ENCODE data around the gene LRIG1.

The LRIG1 gene

GRCh38 chr3:66485291-66485968 is 15.4 kb downstream of the LRIG1 start:
- Histone ChIP-seq H3K36me3 (ENCODE audit: insufficient read depth, low read length) (no peaks in the 10 kb centered on the region), H3K9ac (ENCODE audit: low read length) (peak overlapping the region; percentile 19), H3K4me1 (ENCODE audit: insufficient read depth, low read length) (peaks cover 98% of the 10 kb centered on the region), H3K4me3 (ENCODE audit: low read depth in 1 of 2, low read length in 2 of 2) (peak overlapping the region in 1 of 2 donors; percentile 6), H3K27ac (ENCODE audit: low read depth, low read length) (peak overlapping the region; percentile 88), H3K27me3 (ENCODE audit: control insufficient read depth in 1 of 2, insufficient read depth in 2 of 2, low read length in 2 of 2) (no peaks in the 10 kb centered on the region), H3K9me3 (ENCODE audit: low read length) (no peaks in the 10 kb centered on the region)

GRCh38 chr3:66484106-66484844 is 16.5 kb downstream of the LRIG1 start:
- peak overlapping the region; percentile 52 for H3K9ac ChIP-seq (ENCODE audit: low read length)
- no peaks in the 10 kb centered on the region for H3K9me3 ChIP-seq (ENCODE audit: low read length)
- peaks cover 98% of the 10 kb centered on the region for H3K4me1 ChIP-seq (ENCODE audit: insufficient read depth, low read length)
- H3K36me3 ChIP-seq (ENCODE audit: insufficient read depth, low read length): no peaks in the 10 kb centered on the region
- H3K4me3 ChIP-seq (ENCODE audit: low read depth in 1 of 2, low read length in 2 of 2): peak overlapping the region in 1 of 2 donors; percentile 20
- H3K27me3 ChIP-seq (ENCODE audit: control insufficient read depth in 1 of 2, insufficient read depth in 2 of 2, low read length in 2 of 2): no peaks in the 10 kb centered on the region
- peak overlapping the region; percentile 88 for H3K27ac ChIP-seq (ENCODE audit: low read depth, low read length)

GRCh38 chr3:66483409-66483906 is 17.4 kb downstream of the LRIG1 start:
- Histone ChIP-seq H3K9me3 (ENCODE audit: low read length) (no peaks in the 10 kb centered on the region), H3K27ac (ENCODE audit: low read depth, low read length) (peak overlapping the region; percentile 88), H3K27me3 (ENCODE audit: control insufficient read depth in 1 of 2, insufficient read depth in 2 of 2, low read length in 2 of 2) (no peaks in the 10 kb centered on the region), H3K36me3 (ENCODE audit: insufficient read depth, low read length) (no peaks in the 10 kb centered on the region), H3K4me3 (ENCODE audit: low read depth in 1 of 2, low read length in 2 of 2) (peak overlapping the region in 1 of 2 donors; percentile 20), H3K4me1 (ENCODE audit: insufficient read depth, low read length) (peaks cover 97% of the 10 kb centered on the region), H3K9ac (ENCODE audit: low read length) (peak overlapping the region; percentile 52)

- H3K4me1 ChIP-seq (ENCODE audit: insufficient read depth, low read length): peaks cover 97% of the 10 kb centered on the region
- no peaks in the 10 kb centered on the region for H3K36me3 ChIP-seq (ENCODE audit: insufficient read depth, low read length)
- H3K27ac ChIP-seq (ENCODE audit: low read depth, low read length): peak overlapping the region; percentile 88
- peak overlapping the region in 1 of 2 donors; percentile 20 for H3K4me3 ChIP-seq (ENCODE audit: low read depth in 1 of 2, low read length in 2 of 2)
- H3K9me3 ChIP-seq (ENCODE audit: low read length): no peaks in the 10 kb centered on the region
- H3K9ac ChIP-seq (ENCODE audit: low read length): peak overlapping the region; percentile 52
- no peaks in the 10 kb centered on the region for H3K27me3 ChIP-seq (ENCODE audit: control insufficient read depth in 1 of 2, insufficient read depth in 2 of 2, low read length in 2 of 2)
These were observed 17.8 kb downstream of the LRIG1 start for GRCh38 chr3:66483006-66483405.

DNA sequence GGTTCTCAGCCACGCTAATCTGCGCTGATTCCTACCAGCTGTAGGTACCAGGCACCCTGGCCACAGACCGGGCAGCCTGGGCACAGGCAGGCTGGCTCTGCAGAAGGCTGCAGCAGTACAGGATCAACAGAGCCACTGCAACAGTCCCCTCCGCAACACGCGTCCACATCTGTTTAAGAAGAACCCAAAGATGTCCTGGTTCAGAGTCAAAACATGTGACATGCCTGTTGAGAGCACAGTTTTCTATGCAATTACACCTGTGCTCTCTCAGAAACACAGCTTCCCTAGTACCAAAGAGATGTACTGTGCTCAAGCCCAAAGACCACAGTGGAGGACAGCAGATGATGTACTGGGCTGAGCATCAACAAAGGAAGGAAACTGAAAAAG is 18.8 kb downstream of the LRIG1 start:
- no peak overlapping the region for H3K4me3 ChIP-seq (ENCODE audit: low read depth in 1 of 2, low read length in 2 of 2)
- H3K4me1 ChIP-seq (ENCODE audit: insufficient read depth, low read length): peaks cover 98% of the 10 kb centered on the region
- no peaks in the 10 kb centered on the region for H3K9me3 ChIP-seq (ENCODE audit: low read length)
- H3K9ac ChIP-seq (ENCODE audit: low read length): peak overlapping the region; percentile 27
- peak overlapping the region; percentile 88 for H3K27ac ChIP-seq (ENCODE audit: low read depth, low read length)
- no peaks in the 10 kb centered on the region for H3K27me3 ChIP-seq (ENCODE audit: control insufficient read depth in 1 of 2, insufficient read depth in 2 of 2, low read length in 2 of 2)
- no peaks in the 10 kb centered on the region for H3K36me3 ChIP-seq (ENCODE audit: insufficient read depth, low read length)

DNA sequence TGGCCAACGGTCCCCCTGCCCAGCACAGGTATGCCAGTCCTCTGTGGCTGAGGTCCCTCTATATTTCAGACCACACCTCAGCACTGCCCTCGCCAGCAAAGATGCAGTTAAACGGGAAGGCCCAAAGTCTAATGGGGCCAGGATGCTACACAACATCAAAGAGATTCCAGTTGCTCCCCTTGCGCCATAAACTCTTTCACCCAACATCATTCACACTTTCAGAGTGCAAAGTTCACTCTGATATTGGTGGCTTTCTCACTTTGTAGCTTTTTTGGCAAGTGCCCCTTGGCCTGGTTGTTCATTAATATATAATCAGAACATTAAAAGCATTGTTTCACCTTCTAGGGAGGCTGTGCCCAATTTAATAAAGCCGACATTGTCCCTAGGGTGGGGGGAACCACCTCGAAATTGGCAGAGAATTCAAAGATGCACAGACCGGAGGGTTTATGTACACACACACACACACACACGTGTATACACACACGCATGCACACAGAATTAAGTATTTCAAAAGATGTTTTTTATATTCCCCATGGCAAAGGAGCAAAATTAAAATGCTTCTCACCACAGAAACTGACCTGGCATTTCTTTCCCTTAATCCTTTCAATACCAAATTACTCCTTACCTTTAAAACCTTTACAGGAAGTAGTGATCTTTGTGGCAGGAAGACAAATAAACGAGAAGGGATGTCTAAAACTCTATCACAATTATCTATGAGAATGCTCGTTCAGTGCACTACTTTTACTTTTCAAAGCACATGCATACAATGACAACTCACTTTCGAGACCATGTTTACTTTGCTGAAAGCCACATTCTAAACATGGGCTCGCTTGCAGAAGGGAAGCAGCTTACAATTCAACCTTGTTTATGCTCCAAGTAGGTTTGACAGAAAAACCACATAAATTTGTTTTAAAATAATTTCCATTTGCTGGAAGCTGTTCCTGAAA is 19.5 kb downstream of the LRIG1 start:
- Histone ChIP-seq H3K27me3 (ENCODE audit: control insufficient read depth in 1 of 2, insufficient read depth in 2 of 2, low read length in 2 of 2) (no peaks in the 10 kb centered on the region), H3K9ac (ENCODE audit: low read length) (peak overlapping the region; percentile 27), H3K27ac (ENCODE audit: low read depth, low read length) (peak overlapping the region; percentile 88), H3K4me3 (ENCODE audit: low read depth in 1 of 2, low read length in 2 of 2) (no peak overlapping the region), H3K9me3 (ENCODE audit: low read length) (no peaks in the 10 kb centered on the region), H3K36me3 (ENCODE audit: insufficient read depth, low read length) (no peaks in the 10 kb centered on the region), H3K4me1 (ENCODE audit: insufficient read depth, low read length) (peaks cover 98% of the 10 kb centered on the region)

DNA sequence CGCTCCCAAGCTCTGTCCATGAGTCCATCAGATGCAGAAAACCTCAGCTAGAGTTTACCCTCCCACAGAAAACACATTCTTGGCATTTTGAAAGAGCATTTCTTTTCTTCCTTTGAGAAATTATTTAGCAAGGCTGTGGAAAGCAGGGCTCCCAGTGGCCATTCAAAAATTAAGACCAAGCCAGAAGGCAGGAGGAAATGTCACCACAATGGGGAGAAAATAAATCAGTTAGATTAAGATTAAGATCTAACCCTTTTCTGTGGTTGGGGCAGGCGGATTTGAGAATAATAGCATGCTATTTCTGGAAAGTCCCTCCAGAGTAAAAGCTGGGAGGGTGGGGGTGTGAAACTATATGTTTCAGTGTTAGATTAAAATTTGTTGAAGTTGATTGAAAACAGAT is 20.2 kb downstream of the LRIG1 start:
- no peak overlapping the region for H3K9ac ChIP-seq (ENCODE audit: low read length)
- peaks cover 98% of the 10 kb centered on the region for H3K4me1 ChIP-seq (ENCODE audit: insufficient read depth, low read length)
- no peaks in the 10 kb centered on the region for H3K27me3 ChIP-seq (ENCODE audit: control insufficient read depth in 1 of 2, insufficient read depth in 2 of 2, low read length in 2 of 2)
- H3K36me3 ChIP-seq (ENCODE audit: insufficient read depth, low read length): no peaks in the 10 kb centered on the region
- no peak overlapping the region for H3K4me3 ChIP-seq (ENCODE audit: low read depth in 1 of 2, low read length in 2 of 2)
- peak overlapping the region; percentile 88 for H3K27ac ChIP-seq (ENCODE audit: low read depth, low read length)
- no peaks in the 10 kb centered on the region for H3K9me3 ChIP-seq (ENCODE audit: low read length)

GRCh38 chr3:66479532-66479947 is 21.3 kb downstream of the LRIG1 start:
- Histone ChIP-seq H3K9ac (ENCODE audit: low read length) (no peak overlapping the region), H3K9me3 (ENCODE audit: low read length) (no peaks in the 10 kb centered on the region), H3K36me3 (ENCODE audit: insufficient read depth, low read length) (no peaks in the 10 kb centered on the region), H3K4me3 (ENCODE audit: low read depth in 1 of 2, low read length in 2 of 2) (no peak overlapping the region), H3K27me3 (ENCODE audit: control insufficient read depth in 1 of 2, insufficient read depth in 2 of 2, low read length in 2 of 2) (no peaks in the 10 kb centered on the region), H3K4me1 (ENCODE audit: insufficient read depth, low read length) (peaks cover 98% of the 10 kb centered on the region), H3K27ac (ENCODE audit: low read depth, low read length) (peak overlapping the region; percentile 27)

- Histone ChIP-seq H3K4me1 (ENCODE audit: insufficient read depth, low read length) (peaks cover 97% of the 10 kb centered on the region), H3K27ac (ENCODE audit: low read depth, low read length) (peak overlapping the region; percentile 36), H3K36me3 (ENCODE audit: insufficient read depth, low read length) (no peaks in the 10 kb centered on the region), H3K9me3 (ENCODE audit: low read length) (no peaks in the 10 kb centered on the region), H3K9ac (ENCODE audit: low read length) (no peak overlapping the region), H3K27me3 (ENCODE audit: control insufficient read depth in 1 of 2, insufficient read depth in 2 of 2, low read length in 2 of 2) (no peaks in the 10 kb centered on the region), H3K4me3 (ENCODE audit: low read depth in 1 of 2, low read length in 2 of 2) (peak overlapping the region in 1 of 2 donors; percentile 15)
These were observed 21.9 kb downstream of the LRIG1 start for GRCh38 chr3:66478960-66479359.

DNA sequence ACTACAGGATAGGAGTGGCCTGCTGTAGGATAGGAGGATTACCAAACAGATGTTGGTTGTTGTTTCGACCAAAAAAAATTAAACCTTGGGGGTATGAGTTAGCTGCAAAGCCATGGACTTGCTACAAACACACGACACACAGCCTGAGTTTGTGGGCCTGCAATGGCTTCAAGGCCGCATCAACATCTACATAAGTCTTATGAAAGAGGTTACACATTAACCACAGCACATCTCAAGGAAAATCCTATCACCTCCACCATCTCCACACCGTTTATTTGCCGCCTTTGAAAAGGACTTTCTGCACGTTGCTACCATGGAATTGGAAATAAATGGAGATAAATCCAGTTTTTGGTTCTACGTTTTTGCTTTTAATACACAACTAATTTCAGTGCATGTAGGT is 23.0 kb downstream of the LRIG1 start:
- H3K27me3 ChIP-seq (ENCODE audit: control insufficient read depth in 1 of 2, insufficient read depth in 2 of 2, low read length in 2 of 2): no peaks in the 10 kb centered on the region
- no peaks in the 10 kb centered on the region for H3K36me3 ChIP-seq (ENCODE audit: insufficient read depth, low read length)
- H3K4me1 ChIP-seq (ENCODE audit: insufficient read depth, low read length): peaks cover 97% of the 10 kb centered on the region
- H3K4me3 ChIP-seq (ENCODE audit: low read depth in 1 of 2, low read length in 2 of 2): no peak overlapping the region
- peak overlapping the region; percentile 36 for H3K27ac ChIP-seq (ENCODE audit: low read depth, low read length)
- H3K9me3 ChIP-seq (ENCODE audit: low read length): no peaks in the 10 kb centered on the region
- H3K9ac ChIP-seq (ENCODE audit: low read length): no peak overlapping the region

DNA sequence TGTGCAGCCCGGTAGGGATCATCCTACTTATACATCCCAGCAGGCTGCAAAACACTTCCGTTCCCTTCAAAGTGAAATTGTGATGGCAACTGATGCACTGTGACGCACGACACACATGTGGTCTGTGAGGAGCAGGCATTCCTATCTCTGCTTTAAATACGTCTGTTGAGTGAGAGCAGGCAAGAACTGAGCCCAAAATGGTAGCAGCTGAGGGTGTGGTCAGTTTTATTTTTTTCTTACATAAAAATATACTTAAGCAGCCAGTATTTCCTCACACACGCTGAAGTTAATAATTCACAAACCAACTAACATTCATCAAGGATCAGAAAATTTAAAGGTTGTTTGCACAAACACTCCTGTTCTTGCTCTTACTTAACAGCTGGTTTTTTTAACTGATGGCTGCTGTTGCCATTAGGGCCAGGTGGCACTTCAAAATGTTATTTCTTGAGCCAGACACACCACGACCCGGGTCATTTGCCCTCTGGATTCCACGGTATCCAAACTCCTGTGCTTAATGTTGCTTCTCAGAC is 23.9 kb downstream of the LRIG1 start:
- Histone ChIP-seq H3K27ac (ENCODE audit: low read depth, low read length) (peak overlapping the region; percentile 41), H3K9me3 (ENCODE audit: low read length) (no peaks in the 10 kb centered on the region), H3K27me3 (ENCODE audit: control insufficient read depth in 1 of 2, insufficient read depth in 2 of 2, low read length in 2 of 2) (no peaks in the 10 kb centered on the region), H3K36me3 (ENCODE audit: insufficient read depth, low read length) (no peaks in the 10 kb centered on the region), H3K9ac (ENCODE audit: low read length) (no peak overlapping the region), H3K4me1 (ENCODE audit: insufficient read depth, low read length) (peaks cover 97% of the 10 kb centered on the region), H3K4me3 (ENCODE audit: low read depth in 1 of 2, low read length in 2 of 2) (peak overlapping the region in 1 of 2 donors; percentile 16)

Measured in muscle layer of colon (tissue), 2 donors.